HG02870 (cell line): ENCODE results near the gene MYMK.

Experiments used
- ATAC-seq: cut with Tn5 transposase; IDR thresholded peaks from one replicate; pipeline ENCODE4 v1.9.1; 2021; ENCODE audit warnings: mild to moderate bottlenecking, moderate library complexity; ENCODE audit not compliant: unreplicated experiment

Gene MYMK

DNA sequence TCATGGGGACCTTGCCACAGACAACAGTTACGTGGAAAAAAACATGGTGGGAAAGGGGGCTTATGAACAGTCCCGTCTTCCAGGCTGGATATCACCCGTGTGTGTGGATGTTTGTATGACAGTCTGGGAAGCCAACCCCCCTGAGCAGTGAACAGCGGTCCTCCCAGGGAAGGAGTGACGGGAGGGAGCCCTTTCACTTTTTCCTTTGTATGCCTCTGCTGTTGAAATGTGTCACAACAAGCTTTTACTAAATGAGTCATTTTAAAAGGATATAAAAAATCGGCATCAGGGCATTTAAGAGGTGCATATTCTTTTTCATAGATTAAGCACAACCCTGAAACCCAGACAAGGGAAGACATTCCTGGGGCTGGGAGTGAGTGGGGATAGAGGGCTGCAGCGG is 5.1 kb downstream of the MYMK start:
- ATAC-seq = no peak

DNA sequence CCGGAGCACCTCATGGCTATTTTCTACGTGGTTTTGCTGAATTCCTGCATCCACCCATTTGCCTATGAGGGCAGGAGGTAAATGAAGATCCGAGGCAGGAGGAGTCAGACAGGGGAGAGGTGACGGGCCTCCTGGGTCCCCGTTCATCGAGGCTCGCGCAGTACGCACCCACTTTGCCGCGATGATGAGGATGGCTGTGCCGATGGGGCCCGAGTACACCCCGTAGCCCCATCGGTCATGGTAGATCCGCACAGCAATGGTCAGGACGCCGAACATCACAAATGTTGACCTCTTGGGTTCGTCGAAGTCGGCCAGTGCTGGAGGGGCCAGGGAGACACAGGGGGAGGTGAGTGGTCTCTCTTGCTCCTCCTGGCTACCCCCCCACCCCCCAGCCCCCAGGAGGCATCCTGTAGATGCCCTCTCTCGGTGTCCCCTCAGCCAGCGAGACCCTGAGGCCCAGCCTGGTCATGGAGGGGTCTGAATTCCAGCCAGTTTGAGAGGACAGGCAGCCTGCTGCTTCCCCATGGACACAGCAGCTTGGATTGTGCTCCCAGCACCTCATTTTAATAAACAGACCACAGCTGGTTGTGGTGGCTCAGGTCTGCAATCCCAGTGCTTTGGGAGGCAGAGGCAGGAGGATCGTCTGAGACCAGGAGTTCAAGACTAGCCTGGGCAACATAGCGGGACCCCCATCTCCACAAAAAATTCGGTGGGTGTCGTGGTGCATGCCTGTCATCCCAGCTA is 5.9 kb downstream of the MYMK start:
- no peak for ATAC-seq

DNA sequence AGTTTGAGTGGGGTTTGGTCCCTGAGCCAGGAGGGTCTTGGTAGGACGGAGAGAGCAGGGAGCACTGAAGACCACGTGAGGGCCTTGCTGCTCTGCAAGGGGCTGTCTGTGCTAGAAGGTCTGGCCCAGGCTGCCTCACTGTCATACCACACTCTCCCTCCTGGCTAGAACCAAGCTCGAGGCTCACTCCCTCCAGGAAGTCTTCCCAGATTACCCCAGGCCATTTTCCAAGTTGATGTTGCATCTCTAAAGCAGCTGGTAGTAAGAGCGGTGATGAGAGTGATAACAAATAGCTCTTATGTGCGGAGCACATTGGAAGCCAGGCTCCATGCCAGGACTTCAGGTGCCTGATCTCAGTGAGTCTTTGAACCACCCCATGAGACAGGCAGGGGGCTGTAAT is 6.6 kb downstream of the MYMK start:
- ATAC-seq = no peak

DNA sequence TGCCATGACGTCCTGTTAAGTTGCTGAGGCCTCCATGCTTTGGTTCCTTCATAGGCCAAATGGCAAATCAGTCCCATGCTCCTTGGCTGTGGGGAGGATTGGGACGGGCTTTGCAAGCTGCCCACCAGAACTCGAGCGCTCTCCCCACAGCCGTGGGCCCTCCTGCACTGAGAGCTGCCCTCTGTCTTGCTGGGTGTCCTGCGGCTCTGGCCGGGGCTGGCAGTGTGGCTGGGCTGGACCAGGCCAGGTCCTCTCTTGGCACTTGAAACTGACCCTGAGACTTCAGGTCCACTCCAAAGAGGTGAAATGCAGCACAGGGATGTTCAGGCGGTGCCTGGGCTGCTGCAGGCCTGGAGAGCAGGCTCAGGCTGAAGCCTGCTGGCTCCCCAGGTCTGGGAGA is 7.0 kb downstream of the MYMK start:
- no peak for ATAC-seq

DNA sequence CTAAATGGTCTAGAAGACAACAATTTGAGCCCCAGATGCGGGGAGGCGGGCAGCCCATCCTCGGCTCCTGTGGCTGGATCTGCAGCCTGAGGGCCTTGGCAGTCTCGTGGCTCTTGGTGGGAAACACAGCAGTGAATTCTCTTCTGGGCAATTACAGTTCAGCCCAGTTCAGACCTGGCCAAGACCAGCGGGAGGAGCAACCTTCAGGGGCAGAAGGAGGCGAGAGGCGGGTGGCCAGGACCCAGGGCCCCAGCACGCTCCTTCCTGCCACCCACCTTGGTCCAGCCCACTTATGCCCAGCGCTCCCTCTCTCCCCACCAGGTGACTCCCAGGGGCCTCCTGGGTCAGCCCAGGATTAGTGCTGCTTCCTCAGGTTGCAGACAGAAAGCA is 7.8 kb downstream of the MYMK start:
- ATAC-seq = no peak

DNA sequence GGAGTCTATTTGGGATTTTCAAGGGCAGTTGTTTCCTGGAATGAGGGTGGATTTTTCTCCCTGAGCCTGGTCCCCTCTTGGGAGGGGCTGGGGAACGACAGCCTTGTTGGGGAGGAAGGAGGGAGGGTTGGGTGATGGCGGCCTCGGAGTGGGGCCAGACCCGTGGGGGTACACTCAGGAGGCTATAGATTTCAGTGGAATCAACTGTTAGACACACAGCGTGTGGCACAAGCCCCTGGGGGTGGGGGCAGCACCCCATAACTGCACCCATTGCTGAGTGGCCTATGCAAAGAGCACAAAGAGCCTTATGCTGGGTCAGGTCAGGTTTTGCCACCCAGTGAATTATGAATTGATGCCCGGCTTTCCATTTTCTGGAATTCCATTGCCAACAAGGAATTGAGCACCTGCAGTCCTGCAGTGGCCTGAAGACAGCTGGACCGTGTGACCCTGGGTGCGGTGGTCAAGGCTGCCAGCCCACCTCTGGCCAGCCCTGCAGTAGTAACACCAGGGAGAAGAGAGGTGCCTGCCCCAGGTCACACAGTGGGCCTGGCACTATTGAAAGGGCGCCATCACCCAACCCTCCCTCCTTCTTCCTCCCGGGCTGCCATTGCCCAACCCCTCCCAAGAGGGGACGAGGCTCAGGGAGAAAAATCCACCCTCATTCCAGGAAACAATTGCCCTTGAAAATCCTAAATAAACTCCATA is 8.4 kb downstream of the MYMK start:
- ATAC-seq = no peak

DNA sequence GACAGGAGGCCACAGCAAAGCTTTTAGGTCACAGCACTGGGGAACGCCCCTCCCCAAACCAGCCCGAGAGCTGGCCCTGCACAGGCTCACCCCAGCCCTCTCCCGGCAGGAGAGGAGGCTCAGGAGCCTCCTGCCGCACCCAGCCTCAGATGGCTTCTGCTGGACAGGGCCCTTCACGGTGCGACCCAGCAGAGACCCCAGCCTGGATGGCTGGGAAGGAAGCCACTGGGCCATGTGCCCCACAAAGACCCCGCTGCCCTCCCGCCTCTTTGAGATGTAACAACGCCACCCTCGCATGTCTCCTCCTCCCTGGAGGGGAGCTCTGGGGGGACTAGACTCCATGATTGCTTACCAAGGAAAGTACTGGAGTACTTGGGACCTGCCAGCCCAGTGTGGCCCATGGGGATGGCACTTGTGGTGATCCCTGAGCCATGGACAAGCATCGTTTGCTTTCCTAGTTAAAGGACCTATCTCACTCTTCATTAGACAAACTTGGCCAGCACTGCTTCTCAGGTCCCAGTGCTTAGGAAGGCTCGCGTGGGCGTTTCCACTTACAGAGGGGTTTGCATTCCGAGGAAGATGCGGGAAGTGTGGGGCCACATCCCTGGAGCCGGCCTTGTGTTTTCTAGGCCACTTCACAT is 9.0 kb downstream of the MYMK start:
- ATAC-seq = no peak

DNA sequence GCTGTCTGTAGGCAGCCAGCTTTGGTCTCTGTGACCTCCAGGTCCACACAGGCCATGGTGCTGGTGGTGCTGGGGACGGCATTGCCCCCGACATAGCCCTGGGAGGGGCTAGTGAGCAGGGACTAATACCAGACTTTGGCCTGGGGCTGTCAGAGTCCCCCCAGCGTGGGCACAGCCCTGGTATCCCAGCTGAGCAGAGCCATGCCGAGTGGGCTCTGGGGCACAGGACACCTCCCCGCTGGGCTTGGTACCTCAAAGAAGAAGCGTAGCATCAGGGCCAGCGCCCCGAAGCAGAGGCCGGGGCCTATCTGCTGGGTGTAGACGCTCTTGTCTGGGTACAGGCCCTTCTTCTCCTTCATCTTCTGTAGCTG is 9.5 kb downstream of the MYMK start:
- ATAC-seq = no peak

DNA sequence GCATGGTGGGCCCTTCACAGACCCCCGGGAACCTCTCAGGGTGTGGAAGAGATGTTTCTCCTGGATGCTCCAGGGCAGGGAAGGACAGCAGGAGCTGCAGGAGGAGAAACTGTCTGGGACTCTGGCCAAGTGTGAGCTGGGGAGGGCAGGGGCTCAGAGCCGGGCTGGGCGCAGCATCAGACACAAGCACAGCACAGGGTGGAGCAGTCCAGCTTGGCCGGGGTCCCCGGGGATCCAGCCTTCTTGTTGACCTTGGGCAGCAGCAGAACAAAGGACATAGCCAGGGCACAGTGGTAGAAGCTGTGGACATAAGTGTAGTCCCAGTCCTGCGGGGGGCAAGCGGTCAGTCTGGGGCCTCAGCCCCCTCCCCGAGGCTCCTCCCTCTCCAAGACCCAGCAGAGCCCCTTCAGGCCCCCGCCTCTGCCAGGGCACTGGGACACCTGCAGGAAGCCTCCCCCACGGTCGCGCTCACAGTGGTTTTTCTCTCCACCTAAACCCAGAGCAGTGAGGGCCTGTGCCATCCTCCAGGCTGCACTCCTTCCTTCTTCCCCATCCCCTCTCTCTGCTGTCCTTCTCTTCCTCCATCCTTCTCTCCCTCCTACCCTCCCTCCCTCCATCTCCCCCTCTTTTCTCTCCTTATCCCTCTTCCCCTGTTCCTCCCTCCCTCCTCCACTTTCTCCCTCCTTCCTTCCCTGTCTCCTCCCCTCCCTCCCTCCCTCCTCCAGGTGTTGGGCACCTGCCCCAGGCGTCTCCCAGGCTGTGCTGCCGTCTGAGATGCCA is 10.1 kb downstream of the MYMK start:
- ATAC-seq = no peak

DNA sequence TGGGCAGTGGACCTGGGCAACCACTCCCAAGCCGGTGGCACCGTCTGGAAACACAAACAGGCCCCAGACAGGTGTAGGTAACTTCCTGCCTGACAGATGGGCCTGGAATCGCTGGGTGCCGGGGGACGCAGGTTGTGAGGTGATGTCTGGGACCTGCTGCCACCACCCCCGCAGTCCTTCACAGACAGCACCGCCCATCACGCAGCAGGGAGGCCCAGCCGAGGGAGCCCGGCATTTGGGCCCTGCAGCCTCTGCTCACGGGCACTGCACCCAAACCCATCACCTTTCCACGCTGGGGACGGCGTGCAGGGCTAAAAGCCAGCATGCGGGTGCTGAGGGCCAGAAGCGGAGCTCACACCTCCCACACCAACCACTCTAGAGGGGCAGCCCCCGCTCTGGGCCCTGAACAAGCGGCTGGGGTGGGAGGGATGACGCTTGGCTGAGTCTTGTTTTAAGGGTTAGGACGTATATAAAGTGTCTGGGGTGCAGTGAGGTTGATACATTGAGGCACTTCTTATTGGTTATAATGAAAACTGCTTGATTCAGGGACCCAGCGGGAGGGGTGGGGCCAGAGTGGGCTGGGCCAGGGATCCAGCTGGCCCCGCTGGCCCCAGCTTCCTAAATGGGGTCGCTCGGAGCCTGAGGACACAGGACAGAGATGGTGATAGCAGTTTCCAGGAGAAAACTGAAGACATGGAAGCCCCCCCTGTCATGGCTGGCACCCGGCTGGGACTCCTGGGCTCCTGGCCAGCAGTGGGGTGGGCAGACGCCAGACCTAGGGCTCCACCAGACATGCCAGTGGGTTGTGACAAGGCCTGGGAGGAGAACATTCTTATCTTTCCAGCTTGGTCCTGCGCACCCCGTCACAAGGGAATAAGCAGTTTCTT is 11.3 kb downstream of the MYMK start:
- no peak for ATAC-seq

DNA sequence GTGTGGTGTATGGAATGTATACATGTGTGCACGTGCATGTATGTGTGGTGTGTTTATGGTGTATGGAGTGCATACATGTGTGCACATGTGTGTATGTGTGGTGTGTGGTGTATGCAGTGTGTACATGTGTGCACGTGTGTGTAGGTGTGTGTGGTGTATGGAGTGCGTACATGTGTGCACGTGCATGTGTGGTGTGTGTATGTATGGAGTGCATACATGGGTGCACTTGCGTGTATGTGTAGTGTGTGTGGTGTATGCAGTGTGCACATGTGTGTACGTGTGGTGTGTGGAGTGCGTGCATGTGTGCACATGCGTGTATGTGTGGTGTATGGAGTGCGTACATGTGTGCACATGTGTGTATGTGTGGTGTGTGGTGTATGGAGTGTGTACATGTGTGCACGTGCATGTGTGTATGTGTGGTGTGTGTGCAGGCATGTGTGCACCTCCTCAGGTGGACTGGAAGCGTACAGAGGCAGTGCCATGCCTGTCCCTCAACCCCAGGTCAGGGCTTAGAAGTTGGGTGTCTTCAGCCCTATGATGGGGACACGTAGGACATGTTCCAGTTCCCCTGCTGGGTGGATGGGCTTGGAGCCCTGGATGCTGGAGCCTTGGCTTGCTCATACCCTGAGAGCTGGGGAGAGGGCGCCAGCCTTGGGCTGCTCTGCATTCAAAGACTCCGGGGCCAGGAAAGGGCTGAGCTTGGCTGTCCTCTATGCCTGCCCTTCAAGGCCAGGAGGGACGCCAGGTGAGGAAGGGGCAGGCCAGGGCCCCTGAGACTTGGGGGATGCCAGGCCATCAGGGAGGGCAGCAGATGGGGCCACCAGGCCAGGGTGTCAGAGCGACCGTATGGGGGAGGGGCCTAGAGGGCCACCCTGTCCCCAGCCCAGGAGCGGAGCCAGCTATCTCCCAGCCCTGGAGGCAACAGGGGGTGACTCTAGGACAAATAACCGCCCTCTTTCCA is 12.2 kb downstream of the MYMK start:
- no peak for ATAC-seq

DNA sequence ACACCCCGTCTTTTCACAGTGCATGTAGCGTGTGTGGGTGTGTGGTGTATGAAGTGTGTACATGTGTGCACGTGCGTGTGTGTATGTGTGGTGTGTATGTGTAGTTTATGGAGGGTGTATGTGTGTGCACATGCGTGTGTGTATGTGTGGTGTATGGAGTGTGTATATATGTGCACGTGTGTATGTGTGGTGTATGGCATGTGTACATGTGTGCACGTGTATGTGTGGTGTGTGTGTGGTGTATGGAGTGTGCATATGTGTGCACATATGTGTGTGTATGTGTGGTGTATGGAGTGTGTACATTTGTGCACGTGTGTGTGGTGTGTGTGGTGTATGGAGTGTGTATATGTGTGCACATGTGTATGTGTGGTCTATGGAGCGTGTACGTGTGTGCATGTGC is 13.2 kb downstream of the MYMK start:
- ATAC-seq = no peak

DNA sequence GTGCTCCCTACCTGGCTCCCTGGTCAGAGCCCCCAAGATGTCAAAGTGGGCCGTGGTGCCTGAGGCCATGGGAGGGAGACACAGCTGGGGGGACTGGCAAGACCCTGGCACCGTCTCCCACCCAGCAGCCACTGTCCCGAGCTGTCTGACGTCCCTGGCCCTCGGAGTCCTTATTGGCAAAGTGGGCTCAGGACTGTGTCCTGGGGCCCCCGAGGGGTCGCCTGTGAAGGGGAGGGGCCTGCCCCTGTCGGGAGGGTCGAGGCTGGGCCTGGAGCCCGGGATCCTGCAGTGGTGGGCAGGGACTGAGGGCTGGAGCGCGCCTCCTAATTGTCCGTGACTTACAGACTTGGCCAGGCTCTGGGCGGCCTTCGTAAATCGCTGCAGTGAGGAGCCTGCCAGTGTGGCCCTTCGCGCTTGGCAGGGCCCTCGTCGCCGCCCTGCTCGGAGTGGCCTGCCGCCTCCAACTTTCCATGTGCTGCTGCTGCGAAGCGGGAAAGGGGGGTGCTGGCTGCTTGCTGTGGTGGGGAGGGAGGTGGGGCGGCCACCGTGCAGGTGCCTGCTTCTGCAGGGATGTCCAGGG is 13.7 kb downstream of the MYMK start:
- no peak for ATAC-seq

DNA sequence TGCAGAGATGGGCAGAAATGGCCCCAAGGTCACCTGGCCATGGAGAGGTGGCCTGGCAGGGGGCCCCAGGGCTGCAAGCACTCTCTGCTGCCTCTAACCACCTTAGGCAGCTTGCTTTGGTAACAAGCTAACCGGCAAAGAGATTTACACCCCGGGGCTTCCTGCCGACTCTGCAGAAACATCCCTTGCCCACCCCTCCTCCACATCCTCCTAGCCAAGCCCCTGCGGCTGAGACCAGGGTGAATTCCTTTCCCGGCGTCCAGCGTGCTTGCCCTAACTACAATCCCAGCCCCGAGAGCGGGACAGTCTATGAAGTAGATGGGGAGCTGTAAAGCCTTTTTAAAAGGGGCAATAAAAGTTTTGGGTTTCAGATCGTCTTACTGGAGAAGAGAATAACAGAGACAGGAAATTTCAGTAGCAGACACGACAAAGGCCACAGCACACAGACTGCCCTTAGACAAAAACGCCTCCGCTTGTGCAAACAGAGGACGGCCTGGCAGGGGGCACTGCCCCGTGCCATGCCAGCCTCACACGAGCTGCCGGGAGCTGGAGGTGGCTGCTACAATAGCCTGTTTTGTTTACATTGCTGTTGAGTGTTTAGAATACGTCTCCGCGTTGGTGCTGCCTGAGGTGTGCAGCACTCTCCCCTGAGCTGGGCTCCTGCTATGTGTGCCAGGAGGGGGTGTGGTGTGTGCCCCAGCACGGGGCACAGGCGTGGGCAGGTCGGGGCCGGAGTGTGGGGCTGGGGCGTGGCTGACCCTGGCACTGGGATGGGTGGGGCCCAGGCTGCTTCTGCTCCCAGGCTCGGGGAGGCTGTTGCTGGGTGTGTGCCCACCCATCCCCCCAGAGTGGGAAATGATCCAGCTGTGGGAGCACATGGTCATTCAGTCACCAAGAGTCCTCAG is 15.3 kb downstream of the MYMK start:
- ATAC-seq = no peak

DNA sequence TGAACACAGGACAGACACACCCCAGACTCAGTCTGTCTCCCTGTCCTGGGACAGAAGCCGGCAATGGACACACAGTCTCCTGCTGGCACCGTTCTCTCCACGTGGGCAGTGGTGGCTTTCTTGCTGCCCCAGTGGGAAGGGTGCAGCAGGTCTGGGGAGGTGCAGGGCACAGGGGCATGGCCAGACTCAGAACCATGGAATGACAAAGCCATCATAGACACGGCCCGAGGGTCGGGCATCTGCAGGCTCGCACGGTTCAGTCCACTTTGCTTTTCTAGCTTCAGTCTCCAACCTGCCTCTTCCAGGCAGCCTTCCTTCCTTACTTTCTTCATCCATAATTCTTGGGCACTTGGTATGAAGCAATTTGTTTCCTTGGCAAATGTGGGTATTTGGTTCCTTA is 16.7 kb downstream of the MYMK start:
- ATAC-seq = no peak

DNA sequence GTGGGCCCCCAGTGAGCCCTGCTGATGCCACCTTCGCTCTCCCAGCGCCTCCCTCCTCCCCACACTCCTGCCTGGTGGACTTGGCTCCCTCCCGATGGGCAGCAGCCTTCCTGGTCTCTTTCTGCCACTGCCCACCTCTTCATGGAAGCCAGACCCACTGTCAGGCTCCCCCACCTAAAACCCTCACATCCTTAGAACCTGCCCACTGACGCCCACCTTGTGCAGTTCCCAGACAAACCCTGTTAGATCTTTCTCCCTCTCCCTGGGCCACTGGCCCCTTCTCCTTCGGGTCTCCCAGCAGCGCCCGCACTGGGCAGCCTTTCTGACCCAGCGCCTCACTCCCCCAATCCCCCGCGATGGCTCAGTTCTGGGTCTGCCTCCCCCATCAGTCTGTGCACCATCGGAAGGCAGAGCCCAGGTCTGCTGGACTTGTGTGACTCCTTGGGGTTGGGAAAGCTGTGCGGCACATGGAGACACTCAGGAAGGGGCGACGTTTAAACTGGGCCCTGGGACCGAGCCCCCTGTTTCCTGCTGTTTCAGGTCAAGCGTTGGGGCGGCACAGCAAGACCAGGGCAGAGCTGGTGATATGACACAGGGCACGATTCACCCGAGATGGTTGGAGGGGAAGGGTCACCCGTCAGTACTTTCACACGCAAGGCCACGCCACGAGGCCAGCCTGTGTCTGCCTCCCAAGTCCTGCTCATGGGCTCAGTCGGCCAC is 17.4 kb downstream of the MYMK start:
- no peak for ATAC-seq

DNA sequence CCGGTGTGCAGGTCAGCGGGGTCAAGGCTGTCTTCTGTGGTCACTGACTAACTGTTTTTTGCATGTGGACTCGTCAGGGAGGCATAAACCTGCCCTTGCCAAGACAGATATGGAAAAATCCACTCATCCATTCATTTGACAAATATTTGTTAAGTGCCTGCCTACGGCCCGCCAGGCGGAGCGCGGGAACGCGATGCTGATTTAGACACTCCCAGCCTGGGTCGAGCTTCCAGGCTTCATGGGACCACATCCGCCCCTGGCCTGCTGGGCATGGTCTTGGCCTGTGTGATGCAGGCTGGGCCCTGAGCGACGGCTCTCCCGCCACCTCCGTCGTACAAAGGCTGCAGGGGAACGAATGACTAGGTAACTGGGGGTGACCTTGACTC is 18.1 kb downstream of the MYMK start:
- no peak for ATAC-seq
